GM23338 (cell line): Measurements from ENCODE around the gene LRIT1. TPM values are rescaled to one million over a fixed set of nuclear protein-coding genes. Genes with fewer than 3 reads are reported as not detected.

Source experiments
- ATAC-seq: fragments of 200-7000 bp; cut with Tn5 transposase; 3 replicates; pipeline ENCODE4 v1.9.1; 2020
- DNase-seq: peaks from one replicate; pipeline ENCODE4 v3.0.0-alpha.2; 2015; ENCODE audit warnings: low spot score
- H2AFZ ChIP-seq: fragments of 200-600 bp; sonication (generic); 2 replicates; pipeline ENCODE4 v1.8.0; 2016; ENCODE audit warnings: antibody characterized with exemption, mild to moderate bottlenecking, moderate library complexity
- H3F3A ChIP-seq: fragments of 200-600 bp; sonication (generic); replicated peaks from 2 replicates; pipeline ENCODE4 v1.8.0; 2017; ENCODE audit warnings: antibody characterized with exemption, mixed run types, low read depth
- H3K27ac ChIP-seq: fragments of 200-600 bp; sonication (generic); 2 replicates; pipeline ENCODE4 v1.6.1; 2016; ENCODE audit warnings: low read depth
- H3K27me3 ChIP-seq: fragments of 200-600 bp; sonication (generic); 2 replicates; pipeline ENCODE4 v1.8.0; 2016; ENCODE audit warnings: mild to moderate bottlenecking, mixed run types, moderate library complexity; ENCODE audit not compliant: insufficient read depth
- H3K36me3 ChIP-seq: fragments of 200-600 bp; sonication (generic); 2 replicates; pipeline ENCODE4 v1.8.0; 2016; ENCODE audit warnings: mild to moderate bottlenecking; ENCODE audit not compliant: insufficient read depth
- H3K4me1 ChIP-seq: fragments of 200-600 bp; sonication (generic); 2 replicates; pipeline ENCODE4 v1.8.0; 2016; ENCODE audit warnings: mild to moderate bottlenecking, moderate library complexity; ENCODE audit not compliant: insufficient read depth
- H3K4me2 ChIP-seq: fragments of 200-600 bp; sonication (generic); 2 replicates; pipeline ENCODE4 v1.7.1; 2017; ENCODE audit warnings: mixed run types
- H3K4me3 ChIP-seq: fragments of 200-600 bp; sonication (generic); 2 replicates; pipeline ENCODE4 v1.6.1; 2016; ENCODE audit warnings: mixed run types
- H3K79me2 ChIP-seq: fragments of 200-600 bp; sonication (generic); replicated peaks from 2 replicates; pipeline ENCODE4 v1.8.0; 2017; ENCODE audit warnings: mild to moderate bottlenecking; ENCODE audit not compliant: insufficient read depth
- H3K9me2 ChIP-seq: fragments of 200-600 bp; sonication (generic); 2 replicates; pipeline ENCODE4 v1.8.0; 2017; ENCODE audit not compliant: insufficient read depth
- H4K20me1 ChIP-seq: fragments of 200-600 bp; sonication (generic); replicated peaks from 2 replicates; pipeline ENCODE4 v1.8.0; 2017; ENCODE audit warnings: mild to moderate bottlenecking; ENCODE audit not compliant: insufficient read depth
- H3K27ac Mint-ChIP-seq: 2 replicates; pipeline ENCODE4 v1.8.0; 2020; ENCODE audit warnings: inconsistent platforms, mild to moderate bottlenecking, moderate library complexity, mixed read lengths
- H3K27me3 Mint-ChIP-seq: 3 replicates; pipeline ENCODE4 v1.8.0; 2022; ENCODE audit warnings: low read depth, mild to moderate bottlenecking, moderate library complexity, mixed read lengths, inconsistent platforms; ENCODE audit not compliant: insufficient read depth, poor library complexity
- H3K36me3 Mint-ChIP-seq: 3 replicates; pipeline ENCODE4 v1.8.0; 2021; ENCODE audit warnings: low read depth, mild to moderate bottlenecking, inconsistent platforms, moderate library complexity, mixed read lengths
- H3K4me1 Mint-ChIP-seq: 3 replicates; pipeline ENCODE4 v1.8.0; 2020; ENCODE audit warnings: mild to moderate bottlenecking, inconsistent platforms, mixed read lengths
- H3K4me3 Mint-ChIP-seq: 3 replicates; pipeline ENCODE4 v1.8.0; 2021; ENCODE audit warnings: moderate library complexity, mild to moderate bottlenecking, inconsistent platforms, mixed read lengths
- H3K9me3 Mint-ChIP-seq: 3 replicates; pipeline ENCODE4 v1.8.0; 2020; ENCODE audit warnings: moderate library complexity, mild to moderate bottlenecking, inconsistent platforms, mixed read lengths
- CREB1 ChIP-seq: fragments of 250-450 bp; sonication (Bioruptor Pico); IDR thresholded peaks from 2 replicates; pipeline ENCODE4 v1.5.0; 2020; ENCODE audit warnings: low read depth, mild to moderate bottlenecking, moderate library complexity
- JUNB ChIP-seq: IDR thresholded peaks from one replicate; pipeline ENCODE4 v1.6.1; 2016; ENCODE audit warnings: antibody characterized with exemption; ENCODE audit not compliant: unreplicated experiment
- NANOG ChIP-seq: IDR thresholded peaks from 2 replicates; pipeline ENCODE4 v1.6.1; 2016; ENCODE audit warnings: antibody characterized with exemption, borderline replicate concordance
- POLR2AphosphoS5 ChIP-seq: IDR thresholded peaks from 2 replicates; pipeline ENCODE4 v1.6.1; 2016; ENCODE audit warnings: antibody characterized with exemption, low read depth
- STAT1 ChIP-seq: IDR thresholded peaks from one replicate; pipeline ENCODE4 v1.6.1; 2016; ENCODE audit warnings: antibody characterized with exemption; ENCODE audit not compliant: unreplicated experiment
- ZNF114 ChIP-seq: fragments of 250-450 bp; sonication (Bioruptor Pico); IDR thresholded peaks from 2 replicates; pipeline ENCODE4 v1.5.0; 2020; ENCODE audit warnings: mild to moderate bottlenecking, moderate library complexity
- ZNF331 ChIP-seq: fragments of 250-450 bp; sonication (Bioruptor Pico); IDR thresholded peaks from 2 replicates; pipeline ENCODE4 v1.5.0; 2020; ENCODE audit warnings: low read depth, mild to moderate bottlenecking, moderate library complexity
- polyA plus RNA-seq: library from polyadenylated mRNA; unstranded; fragments of >200 nt; fragmentation: Nextera tagmentation; extraction: Ambion mirVana; gene quantifications from 2 replicates; pipeline ENCODE4 v1.2.1, GENCODE V29; 2016
- total RNA-seq: library from RNA; depleted of rRNA; stranded (reverse); fragments of >200 nt; shearing (Covaris generic); gene quantifications from 2 replicates; pipeline ENCODE4 v1.2.3, GENCODE V29; 2014
- TF ChIP-seq, protein P1 (sequence below): IDR thresholded peaks from 2 replicates; pipeline ENCODE4 v1.6.1; 2016; ENCODE audit warnings: antibody characterized with exemption
- TF ChIP-seq, protein P2 (sequence below), 2 experiments: fragments of 200-600 bp in 1 of 2; sonication (generic) in 1 of 2; conservative IDR thresholded peaks; 2 replicates each; pipeline versions ENCODE4 v1.5.1 to v1.6.1; 2016 to 2017; ENCODE audit warnings: antibody characterized with exemption in 2 of 2, low read depth in 2 of 2, mild to moderate bottlenecking in 2 of 2, moderate library complexity in 1 of 2
- TF ChIP-seq, protein P3 (sequence below): fragments of 250-450 bp; sonication (Bioruptor Pico); IDR thresholded peaks from 2 replicates; pipeline ENCODE4 v1.5.0; 2020; ENCODE audit warnings: mild to moderate bottlenecking, moderate library complexity

The LRIT1 gene
- total and polyA plus RNA-seq, 2 experiments from 2014 or later, result 0.07 TPM; not detected in 1

DNA sequence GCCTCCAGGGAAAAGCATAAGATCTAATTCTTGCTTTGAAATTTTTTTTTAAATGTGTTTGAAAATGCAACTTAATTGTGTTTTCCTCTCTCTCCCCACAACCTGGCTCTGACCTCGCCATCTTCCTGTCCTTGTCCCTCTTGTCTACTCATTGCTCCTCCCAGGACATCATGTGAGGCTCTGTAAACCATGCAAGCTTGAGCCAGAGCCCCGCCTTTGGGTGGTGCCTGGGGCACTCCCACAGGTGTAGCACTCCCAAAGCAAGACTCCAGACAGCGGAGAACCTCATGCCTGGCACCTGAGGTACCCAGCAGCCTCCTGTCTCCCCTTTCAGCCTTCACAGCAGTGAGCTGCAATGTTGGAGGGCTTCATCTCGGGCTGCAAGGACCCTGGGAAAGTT is 56.8 kb downstream of the LRIT1 start:
- H3K36me3 ChIP-seq, result no peaks in the 10 kb centered on the region
- H2AFZ ChIP-seq, result no peak overlapping the region
- Mint-ChIP-seq H3K4me1 (no peaks in the 10 kb centered on the region), H3K27me3 (peaks cover 2% of the 10 kb centered on the region), H3K36me3 (peaks cover 5% of the 10 kb centered on the region; the same call in 1 of the 3 replicates), H3K4me3 (no peak overlapping the region), H3K27ac (no peak overlapping the region), H3K9me3 (peaks cover 18% of the 10 kb centered on the region; the same call in 2 of the 3 replicates)
- TF ChIP-seq, protein P1, sequence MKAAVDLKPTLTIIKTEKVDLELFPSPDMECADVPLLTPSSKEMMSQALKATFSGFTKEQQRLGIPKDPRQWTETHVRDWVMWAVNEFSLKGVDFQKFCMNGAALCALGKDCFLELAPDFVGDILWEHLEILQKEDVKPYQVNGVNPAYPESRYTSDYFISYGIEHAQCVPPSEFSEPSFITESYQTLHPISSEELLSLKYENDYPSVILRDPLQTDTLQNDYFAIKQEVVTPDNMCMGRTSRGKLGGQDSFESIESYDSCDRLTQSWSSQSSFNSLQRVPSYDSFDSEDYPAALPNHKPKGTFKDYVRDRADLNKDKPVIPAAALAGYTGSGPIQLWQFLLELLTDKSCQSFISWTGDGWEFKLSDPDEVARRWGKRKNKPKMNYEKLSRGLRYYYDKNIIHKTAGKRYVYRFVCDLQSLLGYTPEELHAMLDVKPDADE, result no peak
- TF ChIP-seq POLR2AphosphoS5 (no peak), ZNF114 (CRISPR knock-in tag) (no peak), JUNB (no peak)
- no peak overlapping the region for H3K4me3 ChIP-seq
- H3K79me2 ChIP-seq, result no peaks in the 10 kb centered on the region
- no peaks in the 10 kb centered on the region for H4K20me1 ChIP-seq
- H3K27ac ChIP-seq, result no peak overlapping the region
- H3K27me3 ChIP-seq, result no peaks in the 10 kb centered on the region
- DNase-seq (no peak), ATAC-seq (no peak)
- no peaks in the 10 kb centered on the region for H3F3A ChIP-seq
- no peaks in the 10 kb centered on the region for H3K9me2 ChIP-seq
- no peak overlapping the region for H3K4me2 ChIP-seq
- H3K4me1 ChIP-seq, result no peaks in the 10 kb centered on the region

DNA sequence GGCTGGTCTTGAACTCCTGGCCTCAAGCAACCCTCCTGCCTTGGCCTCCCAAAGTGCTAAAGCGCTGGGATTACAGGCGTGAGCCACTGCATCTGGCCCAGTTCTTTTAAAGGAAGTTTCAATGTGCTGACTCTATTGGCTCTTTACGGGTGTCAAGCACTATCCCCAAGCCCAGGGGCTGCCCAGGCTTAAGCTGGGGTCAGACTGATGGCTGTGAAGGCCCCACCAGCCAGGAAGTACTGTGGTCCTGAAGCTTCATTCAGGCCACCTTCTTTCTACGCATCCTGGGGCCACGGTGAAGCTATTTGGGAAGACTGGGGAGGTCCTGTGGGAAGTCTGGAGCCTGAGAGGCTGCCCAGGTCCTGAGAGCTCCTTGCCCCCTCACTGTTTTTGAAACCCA is 59.7 kb downstream of the LRIT1 start:
- peaks cover 3% of the 10 kb centered on the region; the same call in 1 of the 3 replicates for H3K4me1 Mint-ChIP-seq
- peaks cover 18% of the 10 kb centered on the region for H3K9me3 Mint-ChIP-seq
- no peak overlapping the region for H3K4me2 ChIP-seq
- H3K4me3 Mint-ChIP-seq, result no peak overlapping the region
- peaks cover 5% of the 10 kb centered on the region; the same call in 1 of the 3 replicates for H3K36me3 Mint-ChIP-seq
- H3K27me3 ChIP-seq, result no peaks in the 10 kb centered on the region
- H4K20me1 ChIP-seq, result no peaks in the 10 kb centered on the region
- H3K4me3 ChIP-seq, result no peak overlapping the region
- no peak overlapping the region for H3K27ac Mint-ChIP-seq
- H3K9me2 ChIP-seq, result no peaks in the 10 kb centered on the region
- H2AFZ ChIP-seq, result no peak overlapping the region
- no peaks in the 10 kb centered on the region for H3K79me2 ChIP-seq
- no peak overlapping the region for H3K27ac ChIP-seq
- no peaks in the 10 kb centered on the region for H3F3A ChIP-seq
- DNase-seq (no peak), ATAC-seq (no peak)
- H3K4me1 ChIP-seq, result no peaks in the 10 kb centered on the region
- H3K27me3 Mint-ChIP-seq, result peaks cover 5% of the 10 kb centered on the region
- no peaks in the 10 kb centered on the region for H3K36me3 ChIP-seq
- TF ChIP-seq, protein P2, sequence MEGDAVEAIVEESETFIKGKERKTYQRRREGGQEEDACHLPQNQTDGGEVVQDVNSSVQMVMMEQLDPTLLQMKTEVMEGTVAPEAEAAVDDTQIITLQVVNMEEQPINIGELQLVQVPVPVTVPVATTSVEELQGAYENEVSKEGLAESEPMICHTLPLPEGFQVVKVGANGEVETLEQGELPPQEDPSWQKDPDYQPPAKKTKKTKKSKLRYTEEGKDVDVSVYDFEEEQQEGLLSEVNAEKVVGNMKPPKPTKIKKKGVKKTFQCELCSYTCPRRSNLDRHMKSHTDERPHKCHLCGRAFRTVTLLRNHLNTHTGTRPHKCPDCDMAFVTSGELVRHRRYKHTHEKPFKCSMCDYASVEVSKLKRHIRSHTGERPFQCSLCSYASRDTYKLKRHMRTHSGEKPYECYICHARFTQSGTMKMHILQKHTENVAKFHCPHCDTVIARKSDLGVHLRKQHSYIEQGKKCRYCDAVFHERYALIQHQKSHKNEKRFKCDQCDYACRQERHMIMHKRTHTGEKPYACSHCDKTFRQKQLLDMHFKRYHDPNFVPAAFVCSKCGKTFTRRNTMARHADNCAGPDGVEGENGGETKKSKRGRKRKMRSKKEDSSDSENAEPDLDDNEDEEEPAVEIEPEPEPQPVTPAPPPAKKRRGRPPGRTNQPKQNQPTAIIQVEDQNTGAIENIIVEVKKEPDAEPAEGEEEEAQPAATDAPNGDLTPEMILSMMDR (conservative IDR thresholded peaks at IDR 0.05; ENCODE audit: low read depth in 2 of 2), result no peak
- TF ChIP-seq, protein P1, result no peak
- TF ChIP-seq ZNF331 (no peak), STAT1 (no peak), POLR2AphosphoS5 (no peak), NANOG (no peak), ZNF114 (CRISPR knock-in tag) (no peak), CREB1 (CRISPR knock-in tag) (no peak), JUNB (no peak)
- TF ChIP-seq, protein P3, sequence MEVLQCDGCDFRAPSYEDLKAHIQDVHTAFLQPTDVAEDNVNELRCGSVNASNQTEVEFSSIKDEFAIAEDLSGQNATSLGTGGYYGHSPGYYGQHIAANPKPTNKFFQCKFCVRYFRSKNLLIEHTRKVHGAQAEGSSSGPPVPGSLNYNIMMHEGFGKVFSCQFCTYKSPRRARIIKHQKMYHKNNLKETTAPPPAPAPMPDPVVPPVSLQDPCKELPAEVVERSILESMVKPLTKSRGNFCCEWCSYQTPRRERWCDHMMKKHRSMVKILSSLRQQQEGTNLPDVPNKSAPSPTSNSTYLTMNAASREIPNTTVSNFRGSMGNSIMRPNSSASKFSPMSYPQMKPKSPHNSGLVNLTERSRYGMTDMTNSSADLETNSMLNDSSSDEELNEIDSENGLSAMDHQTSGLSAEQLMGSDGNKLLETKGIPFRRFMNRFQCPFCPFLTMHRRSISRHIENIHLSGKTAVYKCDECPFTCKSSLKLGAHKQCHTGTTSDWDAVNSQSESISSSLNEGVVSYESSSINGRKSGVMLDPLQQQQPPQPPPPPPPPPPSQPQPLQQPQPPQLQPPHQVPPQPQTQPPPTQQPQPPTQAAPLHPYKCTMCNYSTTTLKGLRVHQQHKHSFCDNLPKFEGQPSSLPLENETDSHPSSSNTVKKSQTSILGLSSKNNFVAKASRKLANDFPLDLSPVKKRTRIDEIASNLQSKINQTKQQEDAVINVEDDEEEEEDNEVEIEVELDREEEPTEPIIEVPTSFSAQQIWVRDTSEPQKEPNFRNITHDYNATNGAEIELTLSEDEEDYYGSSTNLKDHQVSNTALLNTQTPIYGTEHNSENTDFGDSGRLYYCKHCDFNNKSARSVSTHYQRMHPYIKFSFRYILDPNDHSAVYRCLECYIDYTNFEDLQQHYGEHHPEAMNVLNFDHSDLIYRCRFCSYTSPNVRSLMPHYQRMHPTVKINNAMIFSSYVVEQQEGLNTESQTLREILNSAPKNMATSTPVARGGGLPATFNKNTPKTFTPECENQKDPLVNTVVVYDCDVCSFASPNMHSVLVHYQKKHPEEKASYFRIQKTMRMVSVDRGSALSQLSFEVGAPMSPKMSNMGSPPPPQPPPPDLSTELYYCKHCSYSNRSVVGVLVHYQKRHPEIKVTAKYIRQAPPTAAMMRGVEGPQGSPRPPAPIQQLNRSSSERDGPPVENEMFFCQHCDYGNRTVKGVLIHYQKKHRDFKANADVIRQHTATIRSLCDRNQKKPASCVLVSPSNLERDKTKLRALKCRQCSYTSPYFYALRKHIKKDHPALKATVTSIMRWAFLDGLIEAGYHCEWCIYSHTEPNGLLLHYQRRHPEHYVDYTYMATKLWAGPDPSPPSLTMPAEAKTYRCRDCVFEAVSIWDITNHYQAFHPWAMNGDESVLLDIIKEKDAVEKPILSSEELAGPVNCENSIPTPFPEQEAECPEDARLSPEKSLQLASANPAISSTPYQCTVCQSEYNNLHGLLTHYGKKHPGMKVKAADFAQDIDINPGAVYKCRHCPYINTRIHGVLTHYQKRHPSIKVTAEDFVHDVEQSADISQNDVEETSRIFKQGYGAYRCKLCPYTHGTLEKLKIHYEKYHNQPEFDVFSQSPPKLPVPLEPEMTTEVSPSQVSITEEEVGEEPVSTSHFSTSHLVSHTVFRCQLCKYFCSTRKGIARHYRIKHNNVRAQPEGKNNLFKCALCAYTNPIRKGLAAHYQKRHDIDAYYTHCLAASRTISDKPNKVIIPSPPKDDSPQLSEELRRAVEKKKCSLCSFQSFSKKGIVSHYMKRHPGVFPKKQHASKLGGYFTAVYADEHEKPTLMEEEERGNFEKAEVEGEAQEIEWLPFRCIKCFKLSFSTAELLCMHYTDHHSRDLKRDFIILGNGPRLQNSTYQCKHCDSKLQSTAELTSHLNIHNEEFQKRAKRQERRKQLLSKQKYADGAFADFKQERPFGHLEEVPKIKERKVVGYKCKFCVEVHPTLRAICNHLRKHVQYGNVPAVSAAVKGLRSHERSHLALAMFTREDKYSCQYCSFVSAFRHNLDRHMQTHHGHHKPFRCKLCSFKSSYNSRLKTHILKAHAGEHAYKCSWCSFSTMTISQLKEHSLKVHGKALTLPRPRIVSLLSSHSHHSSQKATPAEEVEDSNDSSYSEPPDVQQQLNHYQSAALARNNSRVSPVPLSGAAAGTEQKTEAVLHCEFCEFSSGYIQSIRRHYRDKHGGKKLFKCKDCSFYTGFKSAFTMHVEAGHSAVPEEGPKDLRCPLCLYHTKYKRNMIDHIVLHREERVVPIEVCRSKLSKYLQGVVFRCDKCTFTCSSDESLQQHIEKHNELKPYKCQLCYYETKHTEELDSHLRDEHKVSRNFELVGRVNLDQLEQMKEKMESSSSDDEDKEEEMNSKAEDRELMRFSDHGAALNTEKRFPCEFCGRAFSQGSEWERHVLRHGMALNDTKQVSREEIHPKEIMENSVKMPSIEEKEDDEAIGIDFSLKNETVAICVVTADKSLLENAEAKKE (CRISPR knock-in tag), result no peak
